IPS-18c (cell line): ENCODE results near the gene VPS16.

ENCODE experiments used
- H3K4me3 ChIP-seq: 2 replicates; pipeline ENCODE4 v1.7.0; 2013; ENCODE audit warnings: low read depth, mild to moderate bottlenecking, low read length, moderate library complexity; ENCODE audit not compliant: insufficient read depth
- H3K9me3 ChIP-seq: one replicate; pipeline ENCODE4 v1.6.1; 2013; ENCODE audit warnings: mild to moderate bottlenecking, low read length, moderate library complexity; ENCODE audit not compliant: control insufficient read depth, insufficient read depth

The VPS16 gene

GRCh38 chr20:2840138-2840966 is at the start of gene VPS16, which contains the start of gene PCED1A:
VPS16 (plus strand) TSS chr20:2840745; CDS start chr20:2840775, 30 bp downstream.
PCED1A (minus strand) TSS chr20:2840655; CDS start chr20:2839912, 743 bp downstream.
- H3K9me3 ChIP-seq, result no peaks in the 10 kb centered on the region
- H3K4me3 ChIP-seq, result peak within 1 kb of the TSS; percentile 66

DNA sequence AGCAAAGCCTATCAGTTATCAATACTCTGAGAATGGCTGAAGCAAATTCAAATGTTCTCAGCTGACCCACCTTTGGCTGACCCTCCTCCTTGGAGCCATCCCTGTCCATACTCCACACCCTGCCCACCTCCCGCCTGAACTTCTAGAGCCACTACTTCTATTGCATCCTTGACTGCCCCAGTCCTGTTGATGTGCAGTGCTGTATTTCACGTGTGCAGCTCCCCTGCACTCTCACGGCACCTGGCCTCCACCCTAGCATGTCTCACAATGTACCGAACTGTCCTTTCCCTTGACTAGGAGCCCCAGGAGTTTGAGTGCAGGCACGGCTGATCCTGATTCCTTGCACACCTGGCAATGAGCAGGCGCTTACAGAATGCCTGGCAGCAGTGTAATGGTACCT is 47.1 kb upstream of the VPS16 start:
- Histone ChIP-seq H3K4me3 (no peak overlapping the region), H3K9me3 (peaks cover under 1% of the 10 kb centered on the region)

DNA sequence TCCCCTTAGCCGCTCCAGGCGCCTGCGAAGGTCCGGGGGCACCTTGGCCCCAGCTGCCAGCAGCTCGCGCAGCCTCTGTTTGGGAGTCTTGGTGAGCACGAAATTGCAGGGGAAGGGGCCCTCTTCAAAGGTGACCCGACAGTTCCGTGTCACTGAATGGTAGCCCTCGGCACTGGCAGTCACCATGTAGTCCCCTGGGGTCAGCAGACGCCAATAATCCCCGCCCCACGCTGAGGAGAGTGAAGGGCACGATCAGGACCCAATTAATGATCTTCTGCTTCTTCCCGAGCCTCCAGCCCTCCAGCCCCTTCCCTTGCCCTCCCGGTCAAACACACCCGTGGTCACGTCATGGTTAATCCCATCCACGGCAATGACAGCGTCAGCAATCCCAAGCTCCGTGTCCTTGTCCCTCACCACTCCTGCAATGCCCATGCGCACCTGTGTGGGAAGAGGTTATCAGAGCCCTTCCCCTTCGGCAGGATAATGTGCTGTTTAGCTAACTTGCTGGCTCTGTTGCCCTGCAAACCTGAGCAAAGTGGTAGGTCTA is 46.3 kb upstream of the VPS16 start:
- Histone ChIP-seq H3K9me3 (peaks cover 3% of the 10 kb centered on the region), H3K4me3 (no peak overlapping the region)

- no peak overlapping the region for H3K4me3 ChIP-seq
- peaks cover 3% of the 10 kb centered on the region for H3K9me3 ChIP-seq
Measured at GRCh38 chr20:2794866-2795447, 45.6 kb upstream of the VPS16 start.

GRCh38 chr20:2795451-2795850 is 45.1 kb upstream of the VPS16 start:
- H3K9me3 ChIP-seq, result peaks cover 3% of the 10 kb centered on the region
- no peak overlapping the region for H3K4me3 ChIP-seq

DNA sequence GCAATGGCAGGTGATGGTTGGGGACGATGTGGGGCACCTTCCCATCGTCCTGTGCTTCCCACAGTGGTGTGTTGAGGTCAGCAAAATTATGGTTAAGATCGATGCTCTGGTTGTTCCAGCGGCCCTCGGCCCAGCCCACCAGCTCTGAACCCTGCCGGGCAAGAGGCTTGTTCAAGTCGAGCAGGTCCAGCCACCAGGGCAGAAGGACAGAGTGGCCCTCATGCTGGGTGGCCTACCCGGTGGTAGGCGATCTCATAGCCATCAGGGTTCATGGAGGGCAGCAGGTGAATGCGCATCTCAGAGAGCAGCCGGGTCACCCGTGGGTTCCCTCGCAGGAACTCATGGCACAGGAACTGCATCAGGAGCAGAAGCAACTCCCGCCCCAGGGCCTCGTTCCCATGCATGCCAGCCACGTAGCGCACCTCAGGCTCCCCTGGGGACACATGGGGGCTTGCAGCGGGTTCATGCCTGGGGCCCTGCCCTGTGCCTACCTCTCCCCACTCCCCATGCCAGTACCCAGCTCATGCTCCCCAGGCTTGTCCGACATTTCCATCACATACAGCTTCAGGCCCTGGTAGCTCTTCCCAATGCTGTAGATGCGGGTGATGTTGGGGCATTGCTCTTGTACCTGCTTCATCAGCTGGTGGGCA is 44.4 kb upstream of the VPS16 start:
- Histone ChIP-seq H3K4me3 (no peak overlapping the region), H3K9me3 (peaks cover 3% of the 10 kb centered on the region)

GRCh38 chr20:2797136-2797983 is 43.2 kb upstream of the VPS16 start:
- Histone ChIP-seq H3K9me3 (peaks cover 3% of the 10 kb centered on the region), H3K4me3 (no peak overlapping the region)

GRCh38 chr20:2798095-2798805 is 42.3 kb upstream of the VPS16 start:
- no peak overlapping the region for H3K4me3 ChIP-seq
- H3K9me3 ChIP-seq, result peaks cover 3% of the 10 kb centered on the region

DNA sequence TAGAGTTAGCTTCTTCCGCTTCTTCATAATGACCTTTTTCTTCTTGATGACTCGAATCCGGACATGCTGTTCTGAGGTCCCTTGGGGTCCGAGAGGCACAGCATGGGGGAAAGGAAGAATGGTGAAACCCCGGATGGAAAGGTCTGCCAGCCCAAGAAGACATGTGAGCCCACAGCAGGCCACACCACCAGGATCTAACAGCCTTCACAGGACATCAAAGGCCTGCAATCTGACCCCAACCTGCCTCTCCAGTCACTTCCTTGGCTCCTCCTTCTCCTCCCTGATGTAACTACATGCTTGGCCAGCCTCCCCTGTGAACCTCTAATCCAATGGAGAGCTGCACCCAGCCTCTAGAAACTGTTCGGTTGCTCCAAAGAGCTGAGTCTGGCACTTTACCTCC is 41.7 kb upstream of the VPS16 start:
- peaks cover 3% of the 10 kb centered on the region for H3K9me3 ChIP-seq
- H3K4me3 ChIP-seq, result no peak overlapping the region

DNA sequence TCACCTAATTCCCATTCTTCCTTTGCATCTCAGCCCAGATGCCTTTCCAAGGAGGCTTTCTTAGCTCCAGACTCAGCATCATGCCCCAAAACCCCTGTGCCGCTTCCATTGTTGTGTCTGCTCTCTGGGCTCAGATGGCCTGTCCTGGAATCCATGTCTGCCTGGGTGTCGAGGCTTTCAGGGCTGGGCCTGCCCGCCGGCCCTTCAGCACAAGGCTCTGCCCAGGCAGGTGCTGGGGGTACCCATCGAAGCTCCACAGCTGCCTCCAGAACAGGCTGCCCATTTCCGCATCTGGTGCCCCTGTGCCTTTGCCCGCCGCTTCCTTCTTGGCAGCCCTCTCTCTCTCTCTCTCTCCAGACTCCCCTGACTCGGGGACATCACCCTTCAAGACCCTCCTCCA is 41.3 kb upstream of the VPS16 start:
- H3K4me3 ChIP-seq, result peak overlapping the region; percentile 88
- H3K9me3 ChIP-seq, result peaks cover 3% of the 10 kb centered on the region

GRCh38 chr20:2799688-2800520 is 40.6 kb upstream of the VPS16 start:
- Histone ChIP-seq H3K9me3 (peaks cover 3% of the 10 kb centered on the region), H3K4me3 (peak overlapping the region; percentile 88)

DNA sequence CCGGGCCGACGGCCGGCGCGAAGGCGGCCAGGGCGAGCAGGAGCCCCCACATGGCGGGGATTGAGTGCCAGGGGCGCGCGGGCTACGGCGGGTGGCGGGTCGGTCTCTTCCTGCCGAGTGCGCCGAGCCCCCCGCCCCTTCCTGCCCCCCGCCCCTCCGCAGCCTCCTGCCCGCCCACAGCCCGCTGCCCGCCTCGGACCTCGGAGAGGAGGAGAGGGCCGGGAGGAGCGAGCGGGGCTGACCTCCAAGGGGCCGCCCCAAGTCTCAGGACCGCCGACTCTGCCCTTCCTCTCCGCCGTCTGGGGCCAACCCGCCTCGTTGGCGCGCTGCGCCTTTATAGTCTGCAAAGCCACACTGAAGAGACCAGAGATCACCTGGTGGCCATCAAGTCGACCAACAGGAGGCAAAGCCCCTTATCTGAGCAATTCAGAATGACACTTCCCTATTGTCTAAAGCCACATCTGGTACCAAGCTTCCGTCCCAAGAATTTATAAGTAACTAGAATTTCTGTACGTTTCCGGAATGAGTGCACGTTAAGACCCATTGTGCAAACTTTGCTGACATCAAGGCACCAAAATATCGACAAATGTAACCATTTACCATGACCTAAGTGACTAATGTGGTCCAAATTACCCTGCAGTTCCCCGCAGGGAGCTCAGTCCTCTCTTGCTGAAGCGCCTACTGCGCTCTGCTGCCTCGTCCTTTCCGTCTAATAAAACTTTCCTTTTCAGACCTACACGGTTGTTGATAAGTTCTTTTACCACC is 39.8 kb upstream of the VPS16 start, which contains the start of gene CPXM1:
Gene CPXM1 (minus strand): TSS at position 107 of the 765 bp plus-strand sequence. CDS start 55 bp downstream, at position 52.
- Histone ChIP-seq H3K4me3 (peak within 1 kb of the TSS; percentile 88), H3K9me3 (peaks cover 3% of the 10 kb centered on the region)

GRCh38 chr20:2801286-2801728 is 39.2 kb upstream of the VPS16 start:
- peaks cover 3% of the 10 kb centered on the region for H3K9me3 ChIP-seq
- H3K4me3 ChIP-seq, result peak overlapping the region; percentile 48

- Histone ChIP-seq H3K9me3 (no peaks in the 10 kb centered on the region), H3K4me3 (peak overlapping the region; percentile 30; the same call in 1 of the 2 replicates)
Measured at GRCh38 chr20:2804041-2804828, 36.3 kb upstream of the VPS16 start.
